GM23248 (cell line): ENCODE measurements around the gene SFR1.

ENCODE experiments used
- EZH2 ChIP-seq: fragments of 200-600 bp; sonication (generic); IDR thresholded peaks from 2 replicates; pipeline ENCODE4 v1.6.1; 2018; ENCODE audit warnings: antibody characterized with exemption, mild to moderate bottlenecking; ENCODE audit not compliant: insufficient read depth, poor library complexity, severe bottlenecking
- EZH2phosphoT487 ChIP-seq: fragments of 200-600 bp; sonication (generic); IDR thresholded peaks from 2 replicates; pipeline ENCODE4 v1.6.1; 2018; ENCODE audit warnings: antibody characterized with exemption, moderate library complexity, mild to moderate bottlenecking, low read depth; ENCODE audit not compliant: insufficient read depth

GRCh38 chr10:104130041-104130440 lies 8.1 kb downstream of the SFR1 start:
- no peak for TF ChIP-seq EZH2phosphoT487
- no peak for TF ChIP-seq EZH2
